Hindlimb muscle (tissue), 1 donor: ENCODE measurements around the gene SERINC4. TPM values are rescaled to one million over a fixed set of nuclear protein-coding genes. Genes with fewer than 3 reads are reported as not detected.
"Not testable (repeated sequence)": the region's sequence is repeated elsewhere in the genome, so short reads cannot be mapped to it uniquely, and the experiment has no call there.

Experiments used
- DNase-seq: peaks from one replicate; pipeline ENCODE4 v3.0.0-alpha.2; 2013
- polyA plus RNA-seq: library from polyadenylated mRNA; unstranded; fragments of 120-200 nt; gene quantifications from one replicate; pipeline ENCODE4 v1.2.1, GENCODE V29; 2013; ENCODE audit not compliant: insufficient read length

Gene SERINC4
- polyA plus RNA-seq, 1 donor = 0.90 TPM

DNA sequence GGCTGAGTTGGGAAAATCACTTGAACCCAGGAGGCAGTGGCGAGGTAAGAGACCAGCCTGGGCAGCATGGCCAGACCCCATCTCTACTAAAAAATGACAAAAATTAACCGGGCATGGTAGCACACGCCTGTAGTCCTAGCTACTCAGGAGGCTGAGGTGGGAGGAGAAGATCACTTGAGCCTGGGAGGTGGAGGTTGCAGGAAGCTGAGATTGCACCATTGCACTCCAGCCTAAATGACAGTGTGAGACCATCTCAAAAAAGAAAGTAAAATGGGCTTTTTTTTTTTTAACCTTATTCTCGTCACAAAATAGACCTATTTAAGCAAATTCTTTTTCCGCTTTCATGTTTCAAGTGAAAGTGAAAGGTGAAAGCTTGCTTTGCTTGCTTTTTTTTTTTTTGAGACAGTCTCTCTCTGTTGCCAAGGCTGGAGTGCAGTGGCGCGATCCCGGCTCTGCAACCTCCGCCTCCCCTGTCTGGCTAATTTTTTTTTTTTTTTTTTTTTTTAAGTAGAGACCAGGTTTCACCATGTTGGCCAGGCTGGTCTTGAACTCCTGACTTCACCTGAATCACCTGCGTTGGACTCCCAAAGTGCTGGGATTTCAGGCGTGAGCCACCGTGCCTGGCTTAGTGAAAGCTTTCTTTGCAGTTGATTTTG lies 50.2 kb downstream of the SERINC4 start:
- no peak for DNase-seq

DNA sequence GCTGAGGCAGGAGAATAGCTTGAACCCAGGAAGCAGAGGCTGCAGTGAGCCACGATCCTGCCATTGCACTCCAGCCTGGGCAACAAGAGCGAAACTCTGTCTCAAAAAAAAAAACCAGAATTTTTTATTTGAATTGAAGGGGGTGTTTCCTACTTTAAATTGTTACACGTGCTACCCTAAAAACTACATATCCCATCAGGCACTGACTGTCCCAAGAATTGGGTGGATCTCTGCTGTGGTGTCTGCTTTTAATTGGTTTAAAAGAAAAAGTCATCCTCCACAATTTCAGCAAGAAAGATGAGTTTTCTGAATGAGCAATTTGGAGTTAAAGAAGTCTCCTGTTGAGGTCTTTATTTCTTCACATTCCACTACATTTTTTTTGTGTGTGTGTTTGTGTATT lies 51.6 kb downstream of the SERINC4 start:
- no peak for DNase-seq

DNA sequence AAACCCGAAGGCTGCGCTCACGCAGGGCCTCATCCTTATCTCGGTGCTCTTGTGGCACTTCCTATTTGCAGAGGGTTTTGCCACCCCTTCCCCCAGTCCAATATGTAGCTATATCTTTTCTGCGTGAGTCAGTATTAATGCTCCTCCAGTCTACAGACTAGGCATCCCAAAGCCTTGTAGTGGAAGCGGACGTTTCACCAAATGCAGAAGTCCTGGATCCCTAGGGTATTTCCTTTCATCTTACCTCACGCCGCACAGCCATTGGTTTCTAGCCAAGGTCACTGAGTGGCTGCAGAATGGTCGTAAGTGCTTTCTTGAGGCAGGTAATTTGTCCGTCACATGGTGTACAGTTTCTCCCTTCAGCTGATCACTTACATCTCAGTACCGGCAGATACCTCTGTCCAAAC lies 53.1 kb downstream of the SERINC4 start:
- DNase-seq = not testable (repeated sequence)

DNA sequence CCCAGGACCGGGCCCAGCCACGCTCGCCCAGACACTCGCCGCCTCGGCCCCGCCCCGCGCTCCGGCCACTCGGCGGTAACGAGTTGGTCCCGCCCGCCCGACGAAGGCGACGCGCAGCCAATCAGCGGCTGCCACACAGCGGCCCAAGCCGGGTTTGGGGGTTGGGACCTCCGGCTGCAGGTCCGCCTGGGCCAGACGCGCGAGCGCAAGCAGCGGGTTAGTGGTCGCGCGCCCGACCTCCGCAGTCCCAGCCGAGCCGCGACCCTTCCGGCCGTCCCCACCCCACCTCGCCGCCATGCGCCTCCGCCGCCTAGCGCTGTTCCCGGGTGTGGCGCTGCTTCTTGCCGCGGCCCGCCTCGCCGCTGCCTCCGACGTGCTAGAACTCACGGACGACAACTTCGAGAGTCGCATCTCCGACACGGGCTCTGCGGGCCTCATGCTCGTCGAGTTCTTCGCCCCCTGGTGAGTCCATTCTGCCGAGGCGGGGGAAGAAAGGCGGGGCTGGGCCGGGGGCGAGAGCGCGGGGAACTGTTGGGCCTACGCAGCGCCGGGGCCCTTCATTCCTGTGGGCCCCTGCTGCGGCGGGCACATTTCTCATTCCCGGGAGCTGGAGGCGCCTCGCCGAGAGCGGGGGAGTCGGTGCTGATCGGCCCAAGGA lies 53.6 kb downstream of the SERINC4 start, which contains the start of gene PDIA3:
Gene PDIA3, plus strand, starts transcription at position 194 of the 658 bp plus-strand sequence. Its CDS starts 102 bp downstream, at position 296.
- DNase-seq = peak; percentile 94

Other genes with a start within 250 kb of the SERINC4 start
- 8.4 TPM for gene PPIP5K1, start 210.0 kb downstream of the SERINC4 start, polyA plus RNA-seq
- gene CKMT1B, start 206.2 kb downstream of the SERINC4 start, polyA plus RNA-seq = not detected
- gene STRC, start 181.4 kb downstream of the SERINC4 start, polyA plus RNA-seq = 0.58 TPM
- gene CATSPER2, start 151.4 kb downstream of the SERINC4 start, polyA plus RNA-seq = 2.5 TPM
- gene CKMT1A, start 106.4 kb downstream of the SERINC4 start, polyA plus RNA-seq = not detected
- gene PDIA3, start 53.8 kb downstream of the SERINC4 start, polyA plus RNA-seq = 182 TPM
- 3.3 TPM for gene ELL3, start 23.3 kb downstream of the SERINC4 start, polyA plus RNA-seq
- 536 TPM for gene SERF2, start 7.9 kb downstream of the SERINC4 start, polyA plus RNA-seq
- 12.8 TPM for gene HYPK, start 379 bp upstream of the SERINC4 start, polyA plus RNA-seq
- gene MFAP1, start 24.5 kb upstream of the SERINC4 start, polyA plus RNA-seq = 30.0 TPM
- 7.3 TPM for gene WDR76, start 26.8 kb upstream of the SERINC4 start, polyA plus RNA-seq